H1 (cell line): ENCODE data around the gene SUSD1. TPM values are rescaled to one million over a fixed set of nuclear protein-coding genes. Genes with fewer than 3 reads are reported as not detected.

ENCODE experiments used
- CTCF ChIA-PET: fragments of 300-600 bp; sonication (Branson Sonifier 250); formaldehyde crosslinking; loops from one replicate; lab custom pipeline; 2021; ENCODE audit not compliant: partially characterized antibody; lab: Charles Lee
- POLR2A ChIA-PET: fragments of 300-600 bp; sonication (Branson Sonifier 250); formaldehyde crosslinking; loops from one replicate; lab custom pipeline; 2021; ENCODE audit warnings: inconsistent platforms; ENCODE audit not compliant: partially characterized antibody; lab: Charles Lee
- DNase-seq, 2 experiments: peaks; one replicate each; pipeline versions ENCODE4 v3.0.0 to v3.0.0-alpha.2; 2010 to 2022; ENCODE audit warnings: low spot score in 2 of 2, low read depth in 1 of 2, mixed read lengths in 1 of 2
- FAIRE-seq: peaks from 2 replicates; lab custom pipeline; 2011; peaks lifted over from hg19 to GRCh38; lab: Jason Lieb, UNC
- H2AFZ ChIP-seq: 2 replicates; pipeline ENCODE4 v1.8.1; 2012; ENCODE audit warnings: low read length, inconsistent platforms
- H2AK5ac ChIP-seq: 2 replicates; pipeline ENCODE4 v1.6.1; 2013; ENCODE audit warnings: low read depth, low read length
- H2BK120ac ChIP-seq: replicated peaks from 2 replicates; pipeline ENCODE3; 2013; ENCODE audit warnings: low read depth, low read length, inconsistent platforms
- H2BK12ac ChIP-seq: 2 replicates; pipeline ENCODE4 v1.6.1; 2013; ENCODE audit warnings: low read depth, low read length
- H2BK15ac ChIP-seq: 2 replicates; pipeline ENCODE4 v1.6.1; 2013; ENCODE audit warnings: low read length
- H2BK20ac ChIP-seq: 2 replicates; pipeline ENCODE4 v1.6.1; 2013; ENCODE audit warnings: low read length
- H2BK5ac ChIP-seq: 2 replicates; pipeline ENCODE4 v1.6.1; 2013; ENCODE audit warnings: low read depth, low read length
- H3K14ac ChIP-seq: 2 replicates; pipeline ENCODE4 v1.6.1; 2013; ENCODE audit warnings: inconsistent platforms; ENCODE audit not compliant: insufficient read length
- H3K18ac ChIP-seq: 2 replicates; pipeline ENCODE4 v1.6.1; 2013; ENCODE audit warnings: low read length; ENCODE audit errors: extremely low read depth
- H3K23ac ChIP-seq: 2 replicates; pipeline ENCODE4 v1.6.1; 2013; ENCODE audit warnings: inconsistent platforms; ENCODE audit not compliant: insufficient read length
- H3K23me2 ChIP-seq: 2 replicates; pipeline ENCODE4 v1.6.1; 2013; ENCODE audit warnings: low read depth, low read length
- H3K27ac ChIP-seq: 2 replicates; pipeline ENCODE4 v1.6.1; 2011; ENCODE audit warnings: low read depth, low read length, inconsistent platforms
- H3K27me3 ChIP-seq, 4 experiments: replicated peaks in 1 of 4; 1 replicate in 1 of 4; 2 replicates in 3 of 4; pipeline versions ENCODE4 v1.6.1 to v1.8.1; 2011 to 2013; ENCODE audit warnings: low read length in 3 of 4, mild to moderate bottlenecking in 3 of 4, inconsistent platforms in 2 of 4, mixed read lengths in 2 of 4, moderate library complexity in 1 of 4; ENCODE audit not compliant: control insufficient read depth in 3 of 4, insufficient read depth in 3 of 4; ENCODE audit errors: extremely low read depth in 1 of 4
- H3K36me3 ChIP-seq, 4 experiments: 2 replicates each; pipeline versions ENCODE4 v1.6.1 to v1.8.1; 2011 to 2013; ENCODE audit warnings: mild to moderate bottlenecking in 4 of 4, low read length in 3 of 4, moderate library complexity in 2 of 4, control low read depth in 1 of 4, inconsistent platforms in 1 of 4; ENCODE audit not compliant: insufficient read depth in 4 of 4, control insufficient read depth in 2 of 4
- H3K4ac ChIP-seq: replicated peaks from 2 replicates; pipeline ENCODE3; 2013; ENCODE audit warnings: low read length, low read depth, mixed read lengths, inconsistent platforms; ENCODE audit not compliant: insufficient read length
- H3K4me1 ChIP-seq, 4 experiments: replicated peaks in 1 of 4; 1 replicate in 1 of 4; 2 replicates in 3 of 4; pipeline versions ENCODE4 v1.6.1 to v1.8.1; 2011 to 2013; ENCODE audit warnings: low read length in 3 of 4, inconsistent platforms in 2 of 4, mixed read lengths in 1 of 4; ENCODE audit not compliant: insufficient read depth in 4 of 4, control insufficient read depth in 3 of 4
- H3K4me2 ChIP-seq, 2 experiments: 2 replicates each; pipeline versions ENCODE4 v1.6.1 to v1.8.1; 2011 to 2013; ENCODE audit warnings: low read depth in 2 of 2, low read length in 2 of 2, control low read depth in 1 of 2, inconsistent platforms in 1 of 2, mild to moderate bottlenecking in 1 of 2; ENCODE audit not compliant: insufficient read depth in 1 of 2
- H3K4me3 ChIP-seq, 4 experiments: fragments of 200-600, 300-600 bp in 1 of 4; sonication (generic), shearing (Covaris generic), sonication (Bioruptor Twin) in 1 of 4; 2 replicates each; pipeline versions ENCODE4 v1.5.1 to v1.8.1; 2011 to 2016; ENCODE audit warnings: low read length in 4 of 4, low read depth in 3 of 4, control low read depth in 2 of 4, inconsistent platforms in 2 of 4, mild to moderate bottlenecking in 2 of 4, mixed read lengths in 1 of 4, moderate library complexity in 1 of 4; ENCODE audit not compliant: insufficient read depth in 2 of 4; ENCODE audit errors: extremely low read depth in 1 of 4
- H3K56ac ChIP-seq: replicated peaks from 2 replicates; pipeline ENCODE3; 2013; ENCODE audit warnings: low read depth, mild to moderate bottlenecking, mixed read lengths, low read length, inconsistent platforms; ENCODE audit not compliant: insufficient read length
- H3K79me1 ChIP-seq: 2 replicates; pipeline ENCODE4 v1.6.1; 2013; ENCODE audit warnings: low read depth, low read length, control low read depth
- H3K79me2 ChIP-seq, 2 experiments: 2 replicates each; pipeline versions ENCODE4 v1.6.1 to v1.8.1; 2012 to 2013; ENCODE audit warnings: low read length in 2 of 2, mild to moderate bottlenecking in 2 of 2, inconsistent platforms in 1 of 2; ENCODE audit not compliant: insufficient read depth in 2 of 2, control insufficient read depth in 1 of 2
- H3K9ac ChIP-seq, 4 experiments: replicated peaks in 1 of 4; 1 replicate in 1 of 4; 2 replicates in 3 of 4; pipeline versions ENCODE4 v1.6.1 to v1.8.1; 2011 to 2013; ENCODE audit warnings: low read depth in 3 of 4, low read length in 3 of 4, control low read depth in 2 of 4, mild to moderate bottlenecking in 2 of 4, moderate library complexity in 2 of 4, inconsistent platforms in 1 of 4; ENCODE audit errors: extremely low read depth in 1 of 4
- H3K9me3 ChIP-seq, 2 experiments: 2 replicates each; pipeline versions ENCODE4 v1.6.1 to v1.8.1; 2012 to 2013; ENCODE audit warnings: mild to moderate bottlenecking in 2 of 2, moderate library complexity in 2 of 2, control low read depth in 1 of 2, inconsistent platforms in 1 of 2, low read depth in 1 of 2, low read length in 1 of 2, mixed read lengths in 1 of 2; ENCODE audit not compliant: insufficient read depth in 2 of 2
- H4K20me1 ChIP-seq, 2 experiments: replicated peaks in 1 of 2; 2 replicates each; pipeline versions ENCODE3 to v1.8.1; 2011 to 2013; ENCODE audit warnings: inconsistent platforms in 2 of 2, low read length in 2 of 2, mild to moderate bottlenecking in 1 of 2; ENCODE audit not compliant: insufficient read depth in 2 of 2, control insufficient read depth in 1 of 2
- H4K5ac ChIP-seq: 2 replicates; pipeline ENCODE4 v1.6.1; 2013; ENCODE audit warnings: low read length, low read depth, mixed read lengths, inconsistent platforms; ENCODE audit not compliant: insufficient read length
- H4K8ac ChIP-seq: 2 replicates; pipeline ENCODE4 v1.8.0; 2013; ENCODE audit warnings: mild to moderate bottlenecking, moderate library complexity, low read length, inconsistent platforms; ENCODE audit not compliant: insufficient read depth; ENCODE audit errors: extremely low read depth
- H4K91ac ChIP-seq: replicated peaks from 2 replicates; pipeline ENCODE3; 2013; ENCODE audit warnings: low read length, mixed read lengths, inconsistent platforms; ENCODE audit not compliant: insufficient read length
- BRCA1 ChIP-seq: IDR thresholded peaks from 2 replicates; pipeline ENCODE4 v1.6.1; 2012; ENCODE audit warnings: low read depth, low read length, improper control_type of control experiment
- CBX8 ChIP-seq: fragments of 300-800, 300-1000 bp; sonication (generic); IDR thresholded peaks from 2 replicates; pipeline ENCODE4 v1.7.1; 2016; ENCODE audit warnings: low read depth, low read length, borderline replicate concordance
- CREB1 ChIP-seq: IDR thresholded peaks from 2 replicates; pipeline ENCODE4 v1.6.1; 2012; ENCODE audit warnings: inconsistent platforms
- CTBP2 ChIP-seq: IDR thresholded peaks from 2 replicates; pipeline ENCODE4 v1.7.0; 2011; ENCODE audit warnings: borderline replicate concordance, mild to moderate bottlenecking, moderate library complexity, mixed read lengths, low read length; ENCODE audit not compliant: insufficient read depth, insufficient read length
- E2F6 ChIP-seq: IDR thresholded peaks from 2 replicates; pipeline ENCODE4 v1.6.1; 2012; ENCODE audit warnings: inconsistent platforms
- HDAC6 ChIP-seq: IDR thresholded peaks from one replicate; pipeline ENCODE4 v1.7.1; 2012; ENCODE audit warnings: low read depth, mild to moderate bottlenecking, inconsistent platforms, low read length, moderate library complexity
- KDM4A ChIP-seq: IDR thresholded peaks from one replicate; pipeline ENCODE4 v1.7.1; 2012; ENCODE audit warnings: low read depth, mild to moderate bottlenecking, moderate library complexity, low read length, inconsistent platforms; ENCODE audit not compliant: severe bottlenecking
- RBBP5 ChIP-seq: IDR thresholded peaks from 2 replicates; pipeline ENCODE4 v1.7.1; 2012; ENCODE audit warnings: low read depth, mild to moderate bottlenecking, inconsistent platforms, low read length, moderate library complexity, borderline replicate concordance
- RNF2 ChIP-seq: fragments of 200-900, 300-1000 bp; sonication (generic); IDR thresholded peaks from 2 replicates; pipeline ENCODE4 v1.7.1; 2016; ENCODE audit warnings: borderline replicate concordance, low read depth, mild to moderate bottlenecking, antibody characterized with exemption, low read length; ENCODE audit not compliant: poor library complexity, severe bottlenecking; ENCODE audit errors: missing control alignments
- RXRA ChIP-seq: IDR thresholded peaks from 2 replicates; pipeline ENCODE4 v1.6.1; 2011; ENCODE audit warnings: low read depth, mild to moderate bottlenecking, low read length, moderate library complexity; ENCODE audit not compliant: insufficient read depth
- SAP30 ChIP-seq: fragments of 300-600 bp; sonication (generic); IDR thresholded peaks from 2 replicates; pipeline ENCODE4 v1.7.1; 2012; ENCODE audit warnings: low read length, moderate library complexity, mild to moderate bottlenecking, inconsistent platforms; ENCODE audit not compliant: insufficient read depth, insufficient replicate concordance
- TBP ChIP-seq: IDR thresholded peaks from 2 replicates; pipeline ENCODE4 v1.6.1; 2011; ENCODE audit warnings: low read depth, low read length, improper control_type of control experiment
- YY1 ChIP-seq: IDR thresholded peaks from 2 replicates; pipeline ENCODE4 v1.6.1; 2011; ENCODE audit warnings: low read depth, mild to moderate bottlenecking, low read length
- WGBS, 2 experiments: shearing (Covaris generic) in 1 of 2; methylation state at CpG; one replicate each; pipeline versions ENCODE4 v1.1.6 to v1.1.7; 2013 to 2015; ENCODE audit warnings: low lambda C conversion rate in 2 of 2, mixed read lengths in 2 of 2, inconsistent platforms in 1 of 2, low coverage in 1 of 2, missing lambda C conversion rate in 1 of 2; ENCODE audit not compliant: insufficient replicate concordance in 2 of 2, insufficient coverage in 1 of 2, insufficient read length in 1 of 2; ENCODE audit errors: extremely low coverage in 1 of 2, missing lambda C conversion rate in 1 of 2; 5-methylcytosine and 5-hydroxymethylcytosine counted together
- polyA plus RNA-seq, 7 experiments: library from polyadenylated mRNA; depleted of rRNA in 3 of 7; stranded (reverse) in 5 of 7; unstranded in 2 of 7; fragments of >200 nt in 5 of 7; fragments of 200-250 nt in 2 of 7; gene quantifications; 1 replicate in 5 of 7; 2 replicates in 1 of 7; 4 replicates in 1 of 7; pipeline versions ENCODE4 v1.2.1 to v1.2.3, GENCODE V29; 2011 to 2013; ENCODE audit warnings: missing spikeins in 2 of 7, mixed read lengths in 2 of 7
- total RNA-seq: library from RNA; stranded (reverse); fragmentation: NEBNext Ultra II Directional; extraction: Animal tissue kit (Norgen Biotek cat#: 25700); gene quantifications from 2 replicates; pipeline ENCODE4 v1.2.1, GENCODE V29; 2021

Gene SUSD1
- total and polyA plus RNA-seq, 2 of the 8 experiments (the other 6 are each of a cell fraction or from before 2014, with no cell fraction given) = 2.8 to 7.2 TPM

GRCh38 chr9:112125951-112126388 is 49.1 kb downstream of the SUSD1 start:
- H2AK5ac ChIP-seq = no peak overlapping the region
- H3K23me2 ChIP-seq = no peaks in the 10 kb centered on the region; the same call in 1 of the 2 replicates
- H2BK5ac ChIP-seq = no peak overlapping the region
- no peak overlapping the region for H3K4ac ChIP-seq
- no peaks in the 10 kb centered on the region for H3K27me3 ChIP-seq
- FAIRE-seq = no peak
- no peak overlapping the region for H3K23ac ChIP-seq
- no peaks in the 10 kb centered on the region for H3K9me3 ChIP-seq
- H4K20me1 ChIP-seq = peaks cover 0 to 1% of the 10 kb centered on the region in 2 experiments
- H3K4me3 ChIP-seq = no peak overlapping the region
- H3K4me1 ChIP-seq = peaks cover 0 to 3% (median under 1%) of the 10 kb centered on the region in 4 experiments; a peak in 1 of 7 replicates
- H4K8ac ChIP-seq = no peak overlapping the region
- no peaks in the 10 kb centered on the region for H3K36me3 ChIP-seq
- H3K9ac ChIP-seq = no peak overlapping the region
- CTCF ChIA-PET = interaction anchor here (0.6 to 1.7 kb wide), 4 partner anchors 12 to 234 kb away, joined by 3 to 8 read pairs (median 4); no protein-coding TSS in a partner anchor
- H4K91ac ChIP-seq = no peak overlapping the region
- no peak overlapping the region for H2BK120ac ChIP-seq
- no peak overlapping the region for H3K4me2 ChIP-seq
- no peak for DNase-seq
- no peak overlapping the region for H4K5ac ChIP-seq
- POLR2A ChIA-PET = no interaction called here
- H3K79me2 ChIP-seq = no peaks in the 10 kb centered on the region
- no peak overlapping the region for H2BK15ac ChIP-seq
- H2BK20ac ChIP-seq = no peak overlapping the region
- no peak overlapping the region for H2BK12ac ChIP-seq
- H2AFZ ChIP-seq = no peak overlapping the region
- no peak overlapping the region for H3K14ac ChIP-seq
- H3K27ac ChIP-seq = no peak overlapping the region
- no peak overlapping the region for H3K56ac ChIP-seq
- no peaks in the 10 kb centered on the region for H3K79me1 ChIP-seq
- WGBS, 2 experiments = 91% methylated on average over 1 of the region's 1 CpG; no CpG with 5 or more reads in 1 of the 2 experiments
- H3K18ac ChIP-seq = no peak overlapping the region
- TF ChIP-seq KDM4A = no peak
- no peak for TF ChIP-seq SAP30
- TF ChIP-seq E2F6 = no peak
- no peak for TF ChIP-seq CBX8
- TF ChIP-seq BRCA1 = no peak
- TF ChIP-seq CTBP2 = no peak
- no peak for TF ChIP-seq CREB1
- TF ChIP-seq HDAC6 = no peak
- TF ChIP-seq TBP = no peak
- no peak for TF ChIP-seq YY1
- TF ChIP-seq RXRA = no peak
- TF ChIP-seq RNF2 = no peak
- TF ChIP-seq RBBP5 = no peak
